NCI-H1694 (cell line): ENCODE measurements around the gene CALCB.

Source experiments
- DNase-seq: peaks from one replicate; lab custom pipeline; 2025; lab: John Stamatoyannopoulos, UW

The CALCB gene

DNA sequence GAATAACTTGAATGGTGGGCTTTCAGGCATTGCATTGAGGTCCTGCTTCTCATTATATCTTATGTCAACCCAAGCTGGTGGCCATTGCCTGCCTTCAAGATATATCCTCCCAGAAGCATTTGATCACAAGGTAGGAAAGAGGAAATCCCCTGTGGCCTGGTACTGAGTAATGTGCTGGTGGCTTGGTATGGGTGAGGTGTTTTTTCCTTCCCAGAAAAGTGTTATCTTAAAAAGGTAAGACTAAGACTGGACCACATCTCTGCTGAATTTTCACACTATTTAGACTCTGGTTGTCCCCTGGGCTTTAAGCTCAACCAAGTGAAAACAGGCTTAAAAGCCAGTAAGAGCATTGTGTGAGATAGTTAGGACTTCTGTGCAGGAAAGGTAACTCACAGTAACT, 45.0 kb downstream of the CALCB start:
- DNase-seq: no peak

- DNase-seq: no peak
These were observed 46.0 kb downstream of the CALCB start for GRCh38 chr11:15119352-15119751.

DNA sequence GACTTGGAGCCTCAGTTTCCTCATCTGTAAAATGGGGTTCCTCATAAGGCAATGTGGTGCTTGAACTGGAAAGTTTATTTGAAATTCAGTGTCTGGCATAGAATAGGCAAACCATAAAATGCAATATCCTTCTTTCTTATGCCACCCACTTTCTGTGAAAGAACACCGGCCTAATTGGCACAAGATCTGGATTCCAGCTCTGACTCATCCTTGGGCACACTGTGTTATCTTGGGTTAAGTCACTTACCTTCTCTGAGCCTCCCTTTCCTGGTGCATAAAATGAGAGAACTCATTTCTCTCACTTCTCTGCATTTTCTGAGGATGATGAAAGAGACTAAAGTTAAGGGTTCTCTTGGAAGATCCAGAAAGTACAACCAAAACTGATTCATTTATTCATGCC, 46.4 kb downstream of the CALCB start:
- DNase-seq: no peak

DNA sequence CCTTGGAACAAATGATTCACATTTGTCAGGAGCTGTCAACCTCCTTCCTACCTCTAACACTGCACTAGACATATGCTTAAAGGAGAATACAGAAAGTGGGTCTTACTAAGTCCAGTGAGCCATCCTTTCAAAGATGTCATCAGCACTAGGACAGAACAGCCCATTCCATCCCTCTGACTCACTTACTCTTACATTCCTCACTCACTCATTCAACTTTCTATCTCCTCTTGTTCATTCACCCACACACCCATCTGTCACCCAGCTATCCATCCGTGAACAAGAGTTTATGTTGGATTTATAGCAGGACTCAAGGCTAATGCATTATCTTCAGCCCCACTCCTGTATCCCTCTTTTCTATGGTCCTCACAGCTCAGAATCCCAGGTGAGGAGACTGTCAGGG, 50.5 kb downstream of the CALCB start:
- no peak for DNase-seq

DNA sequence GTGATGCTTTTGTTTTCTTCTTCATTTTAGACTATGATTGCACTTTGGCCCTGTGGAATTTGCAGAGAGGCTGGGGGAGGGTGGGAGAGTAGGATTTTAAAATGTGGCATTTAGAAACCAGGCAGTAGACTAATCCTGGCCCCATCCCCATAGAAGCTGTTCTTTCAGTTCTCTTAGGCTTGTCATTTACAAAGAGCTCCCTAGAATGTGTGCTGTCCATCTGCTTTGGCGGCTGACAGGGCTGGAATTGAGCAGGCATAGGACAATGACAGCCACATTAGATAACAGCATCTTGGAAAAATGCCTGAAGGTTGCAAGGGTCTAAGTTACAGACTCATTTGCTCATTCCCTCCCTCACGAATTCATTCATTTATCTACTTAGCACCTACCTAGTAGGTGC, 51.1 kb downstream of the CALCB start:
- no peak for DNase-seq

GRCh38 chr11:15127341-15127740, 53.9 kb downstream of the CALCB start:
- no peak for DNase-seq
